Measurements from ENCODE around the gene NAPEPLD.

- TF ChIP-seq CTCF (IDR thresholded peaks at IDR 0.05), result no peak
- no peak for TF ChIP-seq POLR2A (IDR thresholded peaks at IDR 0.05)
Measured at GRCh38 chr7:103116511-103116910, 32.4 kb downstream of the NAPEPLD start.
